GM12801 (cell line): ENCODE measurements around the gene EEF1A1.

Experiments
- TF ChIP-seq, protein P1 (sequence below): IDR thresholded peaks from one replicate; pipeline ENCODE4 v1.5.1; 2011; ENCODE audit warnings: control low read depth; ENCODE audit not compliant: insufficient read length; ENCODE audit errors: extremely low read depth

The EEF1A1 gene

DNA sequence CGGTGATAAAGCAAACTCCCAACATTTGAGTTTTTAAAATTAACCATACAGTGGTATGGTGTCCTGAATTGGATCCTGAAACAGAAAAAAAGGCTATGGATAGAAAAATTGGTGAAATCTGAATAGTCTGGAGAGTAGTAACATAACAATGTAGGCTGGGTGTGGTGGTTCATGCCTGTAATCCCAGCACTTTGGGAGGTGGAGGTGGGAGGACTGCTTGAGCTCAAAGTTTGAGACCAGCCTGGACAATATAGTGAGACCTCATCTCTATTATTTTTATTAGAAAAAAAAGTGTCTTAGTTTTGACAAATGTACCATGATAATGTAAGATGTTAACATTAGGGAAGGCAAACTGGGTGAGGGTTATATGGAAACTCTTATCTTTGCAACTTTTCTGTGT lies 11.0 kb downstream of the EEF1A1 start:
- TF ChIP-seq, protein P1, sequence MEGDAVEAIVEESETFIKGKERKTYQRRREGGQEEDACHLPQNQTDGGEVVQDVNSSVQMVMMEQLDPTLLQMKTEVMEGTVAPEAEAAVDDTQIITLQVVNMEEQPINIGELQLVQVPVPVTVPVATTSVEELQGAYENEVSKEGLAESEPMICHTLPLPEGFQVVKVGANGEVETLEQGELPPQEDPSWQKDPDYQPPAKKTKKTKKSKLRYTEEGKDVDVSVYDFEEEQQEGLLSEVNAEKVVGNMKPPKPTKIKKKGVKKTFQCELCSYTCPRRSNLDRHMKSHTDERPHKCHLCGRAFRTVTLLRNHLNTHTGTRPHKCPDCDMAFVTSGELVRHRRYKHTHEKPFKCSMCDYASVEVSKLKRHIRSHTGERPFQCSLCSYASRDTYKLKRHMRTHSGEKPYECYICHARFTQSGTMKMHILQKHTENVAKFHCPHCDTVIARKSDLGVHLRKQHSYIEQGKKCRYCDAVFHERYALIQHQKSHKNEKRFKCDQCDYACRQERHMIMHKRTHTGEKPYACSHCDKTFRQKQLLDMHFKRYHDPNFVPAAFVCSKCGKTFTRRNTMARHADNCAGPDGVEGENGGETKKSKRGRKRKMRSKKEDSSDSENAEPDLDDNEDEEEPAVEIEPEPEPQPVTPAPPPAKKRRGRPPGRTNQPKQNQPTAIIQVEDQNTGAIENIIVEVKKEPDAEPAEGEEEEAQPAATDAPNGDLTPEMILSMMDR, result no peak

DNA sequence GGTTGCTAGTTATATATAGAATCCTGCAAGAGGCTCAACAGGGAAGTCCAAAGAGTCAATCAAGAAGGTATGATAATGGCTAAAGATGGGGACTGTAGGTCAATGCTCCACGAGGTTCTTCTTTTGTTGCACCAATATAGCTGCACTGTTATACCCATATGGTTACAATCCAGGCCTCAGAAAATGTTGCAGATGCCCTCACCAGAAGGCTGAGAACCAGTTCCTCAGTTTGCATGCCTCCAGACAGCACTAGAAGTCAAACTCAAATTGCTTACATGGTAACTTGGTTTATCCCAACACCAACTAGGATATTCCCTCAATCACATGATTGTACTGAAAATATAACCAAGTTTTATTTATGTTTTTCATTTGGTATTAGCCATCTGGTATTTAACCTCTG lies 12.1 kb downstream of the EEF1A1 start:
- TF ChIP-seq, protein P1, result no peak

DNA sequence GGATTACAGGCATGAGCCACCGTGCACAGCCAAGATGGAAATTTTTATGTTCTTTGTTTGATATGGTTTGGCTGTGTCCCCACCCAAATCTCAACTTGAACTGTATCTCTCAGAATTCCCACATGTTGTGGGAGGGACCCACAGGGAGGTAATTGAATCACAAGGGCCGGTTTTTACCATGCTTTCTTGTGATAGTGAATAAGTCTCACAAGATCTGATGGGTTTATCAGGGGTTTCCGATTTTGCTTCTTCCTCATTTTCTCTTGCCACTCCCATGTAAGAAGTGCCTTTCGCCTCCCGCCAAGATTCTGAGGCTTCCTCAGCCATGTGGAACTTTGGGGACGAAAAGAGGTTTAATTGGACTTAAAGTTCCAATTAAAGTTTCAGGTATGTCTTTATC lies 14.6 kb downstream of the EEF1A1 start:
- TF ChIP-seq, protein P1, result no peak

DNA sequence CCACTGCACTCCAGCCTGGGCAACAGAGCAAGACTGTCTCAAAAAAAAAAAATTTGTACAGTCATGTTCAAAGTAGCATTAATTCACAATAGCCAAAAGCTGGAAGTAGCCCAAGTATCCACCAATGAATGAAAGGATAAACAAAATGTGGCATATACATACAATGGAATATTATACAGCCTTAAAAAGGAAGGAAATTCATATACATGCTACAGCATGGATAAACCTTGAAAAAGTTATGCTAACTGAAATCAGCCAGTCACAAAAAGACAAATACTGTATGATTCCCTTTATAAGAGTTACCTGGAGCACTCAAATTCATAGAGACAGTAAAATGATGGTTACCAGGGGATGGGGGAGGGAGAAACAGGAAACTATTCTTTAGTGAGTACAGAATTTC lies 15.7 kb downstream of the EEF1A1 start:
- TF ChIP-seq, protein P1, result no peak

DNA sequence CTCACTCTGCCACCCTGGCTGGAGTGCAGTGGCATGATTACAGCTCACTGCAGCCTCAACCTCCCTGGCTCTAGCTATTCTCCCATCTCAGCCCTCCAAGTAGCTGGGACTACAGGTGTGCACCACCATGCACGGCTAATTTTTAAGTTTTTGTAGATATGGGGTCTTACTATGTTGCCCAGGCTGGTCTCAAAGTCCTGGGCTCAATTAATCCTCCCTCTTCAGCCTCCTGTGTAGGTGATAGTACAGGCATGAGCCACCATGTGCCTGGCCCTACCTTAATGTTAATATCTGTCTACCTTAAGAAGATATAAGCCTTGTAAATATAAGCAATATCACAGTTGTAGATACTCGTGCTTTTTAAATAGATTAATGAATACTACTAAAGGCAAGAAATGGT lies 16.7 kb downstream of the EEF1A1 start:
- TF ChIP-seq, protein P1, result no peak

DNA sequence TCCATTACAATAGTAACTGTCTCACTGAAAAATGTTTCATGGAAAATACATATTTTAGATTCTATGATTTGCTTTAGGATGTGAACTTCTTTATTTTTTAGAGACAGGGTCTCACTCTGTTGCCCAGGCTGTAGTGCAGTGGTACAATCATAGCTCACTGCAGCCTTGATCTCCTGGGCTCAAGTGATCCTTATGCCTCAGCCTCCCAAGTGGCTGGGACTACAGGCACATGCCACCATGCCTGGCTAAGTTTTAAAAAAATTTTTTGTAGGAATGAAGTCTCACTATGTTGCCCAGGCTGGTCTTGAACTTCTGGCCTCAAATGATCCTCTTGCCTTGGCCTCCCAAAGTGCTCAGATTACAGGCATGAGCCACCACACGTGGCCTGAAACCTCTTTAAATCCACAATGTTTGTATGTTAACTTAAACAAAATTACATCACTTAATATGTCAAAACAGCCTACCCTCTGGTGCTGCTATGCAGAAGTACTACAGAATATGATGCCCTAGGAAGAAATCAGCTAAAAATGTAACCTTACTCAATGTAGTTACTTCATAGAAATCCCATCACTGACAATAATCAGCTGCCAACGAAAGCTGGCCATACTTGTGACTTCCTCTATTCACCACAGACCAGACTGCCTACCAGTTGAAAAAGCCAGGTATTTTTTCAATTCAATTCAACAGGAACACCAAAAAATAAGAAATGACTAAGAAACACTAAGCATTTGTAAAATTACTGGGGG lies 17.6 kb downstream of the EEF1A1 start:
- TF ChIP-seq, protein P1, result no peak

DNA sequence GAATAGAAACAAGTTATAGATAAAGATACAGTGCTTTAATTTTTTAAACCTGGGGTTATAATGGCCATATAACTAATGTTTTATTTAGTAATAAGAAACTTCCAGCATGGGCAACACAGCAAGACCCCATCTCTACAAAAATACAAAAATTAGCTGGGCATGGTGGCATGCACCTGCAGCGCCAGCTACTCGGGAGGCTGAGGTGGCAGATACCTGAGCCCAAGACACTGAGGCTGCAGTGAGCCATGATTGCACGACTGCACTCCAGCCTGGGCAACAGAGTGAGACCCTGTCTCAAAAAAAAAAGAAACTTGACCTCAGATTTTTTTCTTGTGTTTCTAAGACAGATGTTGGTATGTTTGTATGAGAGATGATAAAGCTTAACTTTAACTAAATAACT lies 22.9 kb downstream of the EEF1A1 start:
- TF ChIP-seq, protein P1, result no peak
